H1 (cell line): ENCODE data around the gene DNAJC24.

Experiments used
- ATF3 ChIP-seq: IDR thresholded peaks from 2 replicates; pipeline ENCODE4 v1.6.1; 2011; ENCODE audit warnings: low read depth, mild to moderate bottlenecking, low read length; ENCODE audit not compliant: insufficient read depth
- CEBPB ChIP-seq: IDR thresholded peaks from 2 replicates; pipeline ENCODE4 v1.6.1; 2012; ENCODE audit warnings: low read depth, low read length
- CTCF ChIP-seq, 3 experiments: IDR thresholded peaks; 1 replicate in 2 of 3; 2 replicates in 1 of 3; pipeline versions ENCODE4 v1.5.1 to v1.6.1; 2011; ENCODE audit warnings: low read length in 3 of 3, mild to moderate bottlenecking in 3 of 3, inconsistent platforms in 2 of 3, low read depth in 1 of 3, moderate library complexity in 1 of 3; ENCODE audit not compliant: insufficient read depth in 1 of 3; ENCODE audit errors: control extremely low read depth in 1 of 3
- E2F6 ChIP-seq: IDR thresholded peaks from 2 replicates; pipeline ENCODE4 v1.6.1; 2012; ENCODE audit warnings: inconsistent platforms
- HDAC2 ChIP-seq, 2 experiments: fragments of 300-600 bp in 1 of 2; sonication (generic) in 1 of 2; IDR thresholded peaks; 2 replicates each; pipeline ENCODE4 v1.6.1; 2011 to 2012; ENCODE audit warnings: low read depth in 2 of 2, low read length in 2 of 2, mild to moderate bottlenecking in 2 of 2, moderate library complexity in 2 of 2, borderline replicate concordance in 1 of 2, inconsistent platforms in 1 of 2
- MAX ChIP-seq: IDR thresholded peaks from 2 replicates; pipeline ENCODE4 v1.6.1; 2012; ENCODE audit warnings: inconsistent platforms
- POLR2A ChIP-seq, 2 experiments: IDR thresholded peaks; 1 replicate in 1 of 2; 2 replicates in 1 of 2; pipeline ENCODE4 v1.6.1; 2011; ENCODE audit warnings: low read depth in 2 of 2, low read length in 2 of 2, mild to moderate bottlenecking in 2 of 2; ENCODE audit errors: control extremely low read depth in 1 of 2
- POLR2AphosphoS5 ChIP-seq: IDR thresholded peaks from 2 replicates; pipeline ENCODE4 v1.6.1; 2011; ENCODE audit warnings: low read depth, low read length
- RNF2 ChIP-seq: fragments of 200-900, 300-1000 bp; sonication (generic); IDR thresholded peaks from 2 replicates; pipeline ENCODE4 v1.7.1; 2016; ENCODE audit warnings: borderline replicate concordance, low read depth, mild to moderate bottlenecking, antibody characterized with exemption, low read length; ENCODE audit not compliant: poor library complexity, severe bottlenecking; ENCODE audit errors: missing control alignments
- SAP30 ChIP-seq: fragments of 300-600 bp; sonication (generic); IDR thresholded peaks from 2 replicates; pipeline ENCODE4 v1.7.1; 2012; ENCODE audit warnings: low read length, moderate library complexity, mild to moderate bottlenecking, inconsistent platforms; ENCODE audit not compliant: insufficient read depth, insufficient replicate concordance
- YY1 ChIP-seq: IDR thresholded peaks from 2 replicates; pipeline ENCODE4 v1.6.1; 2011; ENCODE audit warnings: low read depth, mild to moderate bottlenecking, low read length
- ZNF274 ChIP-seq: IDR thresholded peaks from 2 replicates; pipeline ENCODE4 v1.7.0; 2012; ENCODE audit warnings: low read length, borderline replicate concordance; ENCODE audit errors: extremely low read depth

GRCh38 chr11:31419138-31419537 lies 49.5 kb downstream of the DNAJC24 start:
- TF ChIP-seq POLR2A (IDR thresholded peaks at IDR 0.05; ENCODE audit: control extremely low read depth in 1 of 2, low read depth in 2 of 2, low read length in 2 of 2) (no peak), SAP30 (no peak), ZNF274 (no peak), CTCF (IDR thresholded peaks at IDR 0.05; ENCODE audit: control extremely low read depth in 1 of 3, insufficient read depth in 1 of 3, low read depth in 1 of 3, low read length in 3 of 3) (no peak), E2F6 (no peak), YY1 (no peak), HDAC2 (IDR thresholded peaks at IDR 0.05; ENCODE audit: borderline replicate concordance in 1 of 2, low read depth in 2 of 2, low read length in 2 of 2) (no peak), ATF3 (no peak), RNF2 (no peak), MAX (no peak), POLR2AphosphoS5 (no peak), CEBPB (no peak)
